Spleen (tissue), 7 donors: ENCODE data around the gene DOCK4.

Experiments
- POLR2A ChIP-seq, 3 donors: fragments of 450-650 bp; IDR thresholded peaks; one replicate each; pipeline ENCODE4 v1.5.1; 2017; ENCODE audit warnings: antibody characterized with exemption in 3 of 3, mild to moderate bottlenecking in 1 of 3
- TF ChIP-seq, protein P1 (sequence below), 11 experiments: fragments of 200-600 bp in 7 of 11; fragments of 450-650 bp in 4 of 11; sonication (generic) in 4 of 11; IDR thresholded peaks in 8 of 11; conservative IDR thresholded peaks in 3 of 11; 1 replicate in 7 of 11; 2 replicates in 4 of 11; pipeline versions ENCODE4 v1.4.0 to v1.8.0; 2016 to 2021; ENCODE audit warnings: antibody characterized with exemption in 11 of 11, inconsistent platforms in 4 of 11, mild to moderate bottlenecking in 1 of 11
- donor health status: DM: no; HTN: no; CAD: no; lungs with moderate emphysema.
- donor health status: DM: no; HTN: no; CAD: no.
- donor health status: DM: no; HTN: no; CAD: no.

- TF ChIP-seq, protein P1, sequence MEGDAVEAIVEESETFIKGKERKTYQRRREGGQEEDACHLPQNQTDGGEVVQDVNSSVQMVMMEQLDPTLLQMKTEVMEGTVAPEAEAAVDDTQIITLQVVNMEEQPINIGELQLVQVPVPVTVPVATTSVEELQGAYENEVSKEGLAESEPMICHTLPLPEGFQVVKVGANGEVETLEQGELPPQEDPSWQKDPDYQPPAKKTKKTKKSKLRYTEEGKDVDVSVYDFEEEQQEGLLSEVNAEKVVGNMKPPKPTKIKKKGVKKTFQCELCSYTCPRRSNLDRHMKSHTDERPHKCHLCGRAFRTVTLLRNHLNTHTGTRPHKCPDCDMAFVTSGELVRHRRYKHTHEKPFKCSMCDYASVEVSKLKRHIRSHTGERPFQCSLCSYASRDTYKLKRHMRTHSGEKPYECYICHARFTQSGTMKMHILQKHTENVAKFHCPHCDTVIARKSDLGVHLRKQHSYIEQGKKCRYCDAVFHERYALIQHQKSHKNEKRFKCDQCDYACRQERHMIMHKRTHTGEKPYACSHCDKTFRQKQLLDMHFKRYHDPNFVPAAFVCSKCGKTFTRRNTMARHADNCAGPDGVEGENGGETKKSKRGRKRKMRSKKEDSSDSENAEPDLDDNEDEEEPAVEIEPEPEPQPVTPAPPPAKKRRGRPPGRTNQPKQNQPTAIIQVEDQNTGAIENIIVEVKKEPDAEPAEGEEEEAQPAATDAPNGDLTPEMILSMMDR (IDR thresholded peaks at IDR 0.05 in 8 of 11, conservative IDR thresholded peaks at IDR 0.05 in 3 of 11), result no peak
- no peak for TF ChIP-seq POLR2A (IDR thresholded peaks at IDR 0.05)
These were observed 487.3 kb downstream of the DOCK4 start for GRCh38 chr7:111718886-111719285.
